IgD-negative memory B cell (primary cell): Measurements from ENCODE around the gene KIAA1217. TPM values are rescaled to one million over a fixed set of nuclear protein-coding genes. Genes with fewer than 3 reads are reported as not detected.

ENCODE experiments used
- H3K27ac Mint-ChIP-seq, 3 donors: one replicate each; pipeline ENCODE4 v1.8.0; 2020 to 2022; ENCODE audit warnings: mild to moderate bottlenecking in 3 of 3, mixed read lengths in 3 of 3, moderate library complexity in 1 of 3
- H3K27me3 Mint-ChIP-seq: one replicate; pipeline ENCODE4 v1.8.0; 2021; ENCODE audit warnings: mixed read lengths
- H3K36me3 Mint-ChIP-seq: one replicate; pipeline ENCODE4 v1.8.0; 2020; ENCODE audit warnings: mild to moderate bottlenecking, mixed read lengths
- H3K4me1 Mint-ChIP-seq, 3 donors: one replicate each; pipeline ENCODE4 v1.8.0; 2020 to 2022; ENCODE audit warnings: mixed read lengths in 3 of 3, mild to moderate bottlenecking in 1 of 3
- H3K4me3 Mint-ChIP-seq, 4 donors: one replicate each; pipeline ENCODE4 v1.8.0; 2020 to 2022; ENCODE audit warnings: mild to moderate bottlenecking in 4 of 4, mixed read lengths in 4 of 4, moderate library complexity in 3 of 4
- H3K9me3 Mint-ChIP-seq, 3 donors: one replicate each; pipeline ENCODE4 v1.8.0; 2020 to 2021; ENCODE audit warnings: mixed read lengths in 3 of 3, mild to moderate bottlenecking in 1 of 3
- polyA plus RNA-seq: library from polyadenylated mRNA; unstranded; fragments of 300-500 nt; fragmentation: Illumina TruSeq; gene quantifications from one replicate; pipeline ENCODE4 v1.2.3, GENCODE V29; 2021

The KIAA1217 gene
- polyA plus RNA-seq, 1 donor from 2014 or later, result not detected

DNA sequence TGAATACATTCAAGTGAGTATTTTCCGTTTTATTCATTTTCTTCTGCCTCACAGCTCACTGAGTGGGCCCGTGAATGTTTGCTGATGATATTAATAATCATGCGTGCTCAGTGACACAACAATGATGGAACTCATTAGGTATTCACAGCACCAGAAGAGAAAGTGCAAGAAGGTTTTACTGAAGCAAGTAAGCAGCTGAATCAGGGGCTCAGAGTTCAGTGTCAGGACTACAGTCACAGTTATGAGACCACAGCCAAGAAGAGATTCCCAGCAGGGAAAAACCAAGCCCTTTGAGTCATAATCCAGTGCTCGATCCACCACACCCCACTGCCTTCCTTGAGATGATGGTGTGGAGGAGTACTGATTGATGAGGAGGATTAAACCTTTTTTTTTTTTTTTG, 247.4 kb downstream of the KIAA1217 start:
- Mint-ChIP-seq H3K27ac (no peak overlapping the region), H3K4me1 (no peaks in the 10 kb centered on the region), H3K4me3 (no peak overlapping the region), H3K36me3 (no peaks in the 10 kb centered on the region), H3K9me3 (no peaks in the 10 kb centered on the region), H3K27me3 (no peaks in the 10 kb centered on the region)

GRCh38 chr10:24457661-24458318, 248.9 kb downstream of the KIAA1217 start:
- Mint-ChIP-seq H3K4me1 (no peaks in the 10 kb centered on the region), H3K27ac (no peak overlapping the region), H3K36me3 (no peaks in the 10 kb centered on the region), H3K27me3 (no peaks in the 10 kb centered on the region), H3K9me3 (peaks cover 0 to 2% (median 0%) of the 10 kb centered on the region in 3 donors), H3K4me3 (no peak overlapping the region)

- Mint-ChIP-seq H3K4me3 (no peak overlapping the region), H3K9me3 (peaks cover 0 to 2% (median 0%) of the 10 kb centered on the region in 3 donors)
Observed at GRCh38 chr10:24459836-24460235, 250.9 kb downstream of the KIAA1217 start.

GRCh38 chr10:24462291-24462813, 253.4 kb downstream of the KIAA1217 start:
- Mint-ChIP-seq H3K36me3 (no peaks in the 10 kb centered on the region), H3K4me1 (peaks cover 0 to 7% (median 2%) of the 10 kb centered on the region in 3 donors)

More at GRCh38 chr10:24459836-24460235, 250.9 kb downstream of the KIAA1217 start:
- H3K4me1 Mint-ChIP-seq, result peaks cover 0 to 6% (median 2%) of the 10 kb centered on the region in 3 donors
- no peaks in the 10 kb centered on the region for H3K36me3 Mint-ChIP-seq
- H3K27ac Mint-ChIP-seq, result no peak overlapping the region
- H3K27me3 Mint-ChIP-seq, result no peaks in the 10 kb centered on the region

DNA sequence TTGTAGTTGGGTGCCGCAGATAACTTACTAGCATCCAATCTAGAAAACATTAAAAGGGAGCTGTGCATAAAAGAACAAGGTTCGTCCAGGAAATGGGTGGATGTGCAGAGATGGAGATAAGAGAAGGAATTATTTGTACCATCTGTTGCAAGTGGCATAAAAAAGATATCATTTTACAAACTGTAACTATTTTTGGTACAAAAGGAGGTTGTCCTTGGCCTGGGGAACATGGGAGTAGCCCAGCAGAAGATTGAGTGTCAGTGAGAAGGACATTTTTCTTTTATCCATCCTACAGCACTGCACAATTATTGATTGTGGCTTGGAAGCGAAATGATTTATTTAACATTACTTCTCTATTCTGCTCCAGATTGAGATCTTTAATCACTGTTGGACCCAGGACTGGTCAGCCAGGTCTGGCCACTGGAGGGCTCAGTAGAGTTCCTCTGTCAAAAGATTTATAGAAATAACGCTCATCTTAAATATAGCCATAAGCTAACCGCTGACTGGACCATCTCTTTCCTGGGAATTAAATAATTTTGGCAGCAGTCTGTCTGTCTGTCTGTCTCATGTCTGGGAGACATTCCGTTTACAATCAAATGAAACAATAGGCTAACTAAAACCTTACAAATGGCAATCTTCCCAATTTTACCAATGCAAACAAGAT, 254.1 kb downstream of the KIAA1217 start:
- Mint-ChIP-seq H3K27me3 (no peaks in the 10 kb centered on the region), H3K4me1 (peaks cover 0 to 7% (median 2%) of the 10 kb centered on the region in 3 donors), H3K9me3 (peaks cover 0 to 2% (median 0%) of the 10 kb centered on the region in 3 donors), H3K4me3 (peak overlapping the region in 1 of 4 donors; percentile 45), H3K36me3 (no peaks in the 10 kb centered on the region), H3K27ac (no peak overlapping the region)

More at GRCh38 chr10:24462291-24462813, 253.4 kb downstream of the KIAA1217 start:
- H3K27ac Mint-ChIP-seq, result no peak overlapping the region
- peaks cover 0 to 2% (median 0%) of the 10 kb centered on the region in 3 donors for H3K9me3 Mint-ChIP-seq
- no peaks in the 10 kb centered on the region for H3K27me3 Mint-ChIP-seq
- H3K4me3 Mint-ChIP-seq, result no peak overlapping the region

GRCh38 chr10:24463611-24464426, 254.9 kb downstream of the KIAA1217 start:
- peaks cover 0 to 2% (median 0%) of the 10 kb centered on the region in 3 donors for H3K9me3 Mint-ChIP-seq
- no peak overlapping the region for H3K27ac Mint-ChIP-seq
- H3K4me3 Mint-ChIP-seq, result peak overlapping the region in 1 of 4 donors; percentile 59
- H3K36me3 Mint-ChIP-seq, result no peaks in the 10 kb centered on the region
- no peaks in the 10 kb centered on the region for H3K27me3 Mint-ChIP-seq
- H3K4me1 Mint-ChIP-seq, result peaks cover 0 to 7% (median 2%) of the 10 kb centered on the region in 3 donors

DNA sequence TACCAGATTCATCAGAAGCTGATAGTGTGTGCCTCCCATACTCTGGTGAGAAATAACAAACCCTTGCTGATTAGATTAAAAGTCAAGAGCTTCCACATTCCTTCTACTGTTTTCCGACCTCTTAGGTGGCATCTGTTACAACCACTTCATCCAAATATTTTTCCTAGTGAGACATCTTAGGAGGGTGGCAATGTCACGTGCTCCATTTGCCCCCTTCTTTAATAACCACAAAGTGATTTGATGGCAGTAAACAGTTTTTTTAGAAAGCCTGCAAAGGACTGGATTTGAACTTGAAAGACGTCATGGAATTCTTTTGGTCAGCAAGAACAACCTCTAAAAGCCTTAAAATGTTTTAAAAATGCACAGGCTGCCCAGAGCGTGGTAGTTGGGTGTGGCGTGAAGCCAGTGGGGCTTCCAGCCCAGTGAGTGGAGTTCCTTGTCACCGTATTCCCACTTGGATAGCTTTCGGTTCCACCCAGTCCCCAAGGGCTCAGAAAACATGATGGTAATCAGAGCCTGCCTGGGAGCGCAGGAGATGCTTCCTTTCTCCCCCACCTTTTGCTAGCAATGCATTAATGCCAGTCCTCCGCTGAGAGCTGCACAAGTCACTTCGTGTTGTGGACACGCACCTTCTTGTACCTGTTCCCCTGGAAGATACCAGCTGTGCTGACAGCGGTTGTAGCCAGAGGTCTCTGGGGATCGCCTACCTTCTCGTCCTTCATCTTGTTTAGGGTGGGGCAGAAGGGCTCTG, 256.4 kb downstream of the KIAA1217 start:
- Mint-ChIP-seq H3K4me1 (peaks cover 0 to 7% (median 2%) of the 10 kb centered on the region in 3 donors), H3K36me3 (no peaks in the 10 kb centered on the region), H3K27me3 (no peaks in the 10 kb centered on the region), H3K4me3 (peak overlapping the region in 1 of 4 donors; percentile 59), H3K27ac (no peak overlapping the region), H3K9me3 (peaks cover 0 to 2% (median 0%) of the 10 kb centered on the region in 3 donors)

GRCh38 chr10:24465891-24466818, 257.2 kb downstream of the KIAA1217 start:
- Mint-ChIP-seq H3K27me3 (no peaks in the 10 kb centered on the region), H3K9me3 (peaks cover 0 to 3% (median 0%) of the 10 kb centered on the region in 3 donors), H3K4me3 (peak overlapping the region in 1 of 4 donors; percentile 5), H3K27ac (no peak overlapping the region), H3K36me3 (no peaks in the 10 kb centered on the region), H3K4me1 (peaks cover 0 to 7% (median 2%) of the 10 kb centered on the region in 3 donors)

DNA sequence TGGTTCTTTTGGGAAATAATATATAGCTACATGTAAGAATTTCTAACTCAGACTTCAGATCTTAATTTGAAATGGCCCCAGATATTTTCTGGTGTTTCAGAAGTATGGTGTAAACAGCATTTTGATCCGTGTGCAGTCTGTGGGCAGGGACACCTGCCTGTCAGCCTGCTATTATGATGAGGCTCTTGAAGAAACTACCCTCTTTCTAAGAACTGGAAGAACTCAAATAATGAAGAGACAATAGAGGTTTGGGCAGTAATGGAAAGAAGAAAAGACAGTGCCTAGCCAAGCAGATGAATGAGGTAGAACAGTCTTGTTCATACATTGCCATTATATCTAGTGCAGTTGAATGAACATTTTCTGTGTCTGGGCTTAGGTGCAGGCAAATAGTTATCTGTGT, 258.2 kb downstream of the KIAA1217 start:
- Mint-ChIP-seq H3K27ac (no peak overlapping the region), H3K4me3 (no peak overlapping the region), H3K36me3 (no peaks in the 10 kb centered on the region), H3K4me1 (peaks cover 0 to 7% (median 2%) of the 10 kb centered on the region in 3 donors), H3K27me3 (no peaks in the 10 kb centered on the region), H3K9me3 (peaks cover 0 to 1% (median 0%) of the 10 kb centered on the region in 3 donors)

DNA sequence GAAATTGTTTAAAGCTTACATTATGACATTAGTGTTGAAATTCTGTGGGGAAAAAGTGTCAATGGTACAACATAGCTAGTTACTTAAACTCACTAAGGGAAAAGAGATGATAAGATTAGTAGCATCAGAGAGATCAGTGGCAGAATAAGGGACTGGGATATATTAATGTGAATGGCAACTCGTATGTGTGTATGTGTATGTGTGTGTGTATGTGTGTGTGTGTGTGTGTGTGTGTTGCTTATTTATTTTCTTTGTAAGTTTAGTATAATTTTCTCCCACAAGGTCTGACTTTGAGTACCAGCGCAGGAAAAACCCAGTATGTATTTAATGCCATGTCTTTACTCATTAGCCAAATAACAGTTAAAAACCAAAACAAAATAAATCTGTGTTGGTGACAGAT, 258.7 kb downstream of the KIAA1217 start:
- Mint-ChIP-seq H3K36me3 (no peaks in the 10 kb centered on the region), H3K27ac (no peak overlapping the region), H3K4me1 (peaks cover 0 to 7% (median 2%) of the 10 kb centered on the region in 3 donors), H3K27me3 (no peaks in the 10 kb centered on the region), H3K9me3 (peaks cover 0 to 1% (median 0%) of the 10 kb centered on the region in 3 donors), H3K4me3 (no peak overlapping the region)

GRCh38 chr10:24468281-24468751, 259.4 kb downstream of the KIAA1217 start:
- no peak overlapping the region for H3K4me3 Mint-ChIP-seq
- no peak overlapping the region for H3K27ac Mint-ChIP-seq
- H3K4me1 Mint-ChIP-seq, result peaks cover 0 to 7% (median 2%) of the 10 kb centered on the region in 3 donors
- H3K9me3 Mint-ChIP-seq, result peaks cover 0 to 2% (median 1%) of the 10 kb centered on the region in 3 donors
- H3K27me3 Mint-ChIP-seq, result no peaks in the 10 kb centered on the region
- H3K36me3 Mint-ChIP-seq, result peaks cover 1% of the 10 kb centered on the region

DNA sequence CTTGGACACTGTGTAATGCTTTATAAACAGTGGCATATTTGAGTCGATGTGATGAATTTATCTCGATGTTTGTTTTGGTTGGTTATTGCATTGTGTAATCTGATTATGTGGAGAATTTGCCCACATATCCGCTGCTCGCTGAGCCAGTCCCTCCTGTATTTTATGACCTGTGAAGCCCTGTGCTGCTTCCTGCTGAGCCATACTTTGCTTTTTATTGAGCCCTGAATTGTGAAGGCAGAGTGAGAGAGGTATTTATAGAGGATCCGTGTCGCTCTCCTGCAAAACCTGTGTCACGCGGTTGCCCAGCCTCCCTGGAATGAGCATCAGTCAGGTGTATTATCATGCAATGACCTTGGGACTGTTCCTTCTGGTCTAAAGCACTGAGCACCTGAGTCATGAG, 261.1 kb downstream of the KIAA1217 start:
- no peak overlapping the region for H3K4me3 Mint-ChIP-seq
- H3K36me3 Mint-ChIP-seq, result peaks cover 1% of the 10 kb centered on the region
- peaks cover 0 to 2% (median 1%) of the 10 kb centered on the region in 3 donors for H3K9me3 Mint-ChIP-seq
- no peak overlapping the region for H3K27ac Mint-ChIP-seq
- H3K4me1 Mint-ChIP-seq, result peaks cover 0 to 2% (median 0%) of the 10 kb centered on the region in 3 donors
- H3K27me3 Mint-ChIP-seq, result no peaks in the 10 kb centered on the region

DNA sequence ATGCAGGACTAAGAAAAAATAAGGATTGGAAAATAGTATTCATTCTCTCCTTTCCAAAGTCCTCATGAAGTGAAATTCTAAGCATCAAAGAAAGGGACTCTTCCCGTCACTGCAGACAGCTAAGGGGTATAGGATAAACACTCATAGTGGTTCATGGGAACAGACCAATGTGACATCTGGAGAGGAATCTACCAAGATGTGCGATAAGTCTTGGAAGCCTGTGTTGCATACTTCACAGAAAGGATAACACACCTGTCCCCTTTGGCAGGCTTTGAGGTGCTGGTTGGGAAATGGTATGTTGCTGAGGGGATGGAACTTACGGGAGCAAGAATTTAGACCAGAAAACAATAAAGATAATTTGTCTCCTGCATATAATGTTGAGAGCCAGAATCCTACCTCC, 266.7 kb downstream of the KIAA1217 start:
- Mint-ChIP-seq H3K9me3 (peaks cover 0 to 9% (median 2%) of the 10 kb centered on the region in 3 donors), H3K4me3 (no peak overlapping the region), H3K4me1 (no peaks in the 10 kb centered on the region), H3K27ac (no peak overlapping the region), H3K36me3 (peaks cover 1% of the 10 kb centered on the region), H3K27me3 (no peaks in the 10 kb centered on the region)
